ENCODE data around the gene TMEM123.

DNA sequence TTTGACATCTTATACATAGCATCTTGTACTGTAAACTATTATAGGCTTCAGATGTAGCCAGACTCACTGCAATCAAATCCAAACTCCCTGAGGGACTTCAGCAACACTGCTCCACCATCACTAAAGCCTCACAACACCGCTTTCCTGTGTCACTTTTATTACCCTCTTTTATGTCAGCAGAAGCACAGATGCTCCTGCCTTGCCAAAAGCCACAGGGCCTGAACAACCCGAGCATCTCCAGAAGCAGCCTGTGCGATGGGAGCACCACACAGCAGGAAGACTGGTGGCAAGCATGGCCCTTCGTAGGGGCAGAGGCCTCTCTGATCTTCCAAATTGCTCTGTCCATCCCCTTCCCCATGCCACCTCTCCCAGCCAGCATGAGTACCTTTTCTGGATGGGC, 22.9 kb downstream of the TMEM123 start:
- TF ChIP-seq POLR2A (IDR thresholded peaks at IDR 0.05) (no peak), POLR2AphosphoS5 (IDR thresholded peaks at IDR 0.05) (no peak)

Data from suprapubic skin (tissue), 4 donors.